Activated CD4-positive, CD25-positive, alpha-beta regulatory T cell treated with anti-CD3 and anti-CD28 coated beads, Interleukin-2, amount 50 U/mL, for 16 hours (primary cell): ENCODE results near the gene TUBB2A.
A peak's percentile ranks its signal among the peaks of the same experiment; 100 is the strongest.
"Not testable (repeated sequence)": the region's sequence is repeated elsewhere in the genome, so short reads cannot be mapped to it uniquely, and the experiment has no call there.

Experiments used
- DNase-seq: peaks from one replicate; pipeline ENCODE4 v3.0.0-alpha.2; 2020; ENCODE audit warnings: low read depth, low spot score

The TUBB2A gene

GRCh38 chr6:3181105-3181504, 23.8 kb upstream of the TUBB2A start:
- no peak for DNase-seq

- not testable (repeated sequence) for DNase-seq
These were observed 22.6 kb upstream of the TUBB2A start for GRCh38 chr6:3179945-3180344.

- not testable (repeated sequence) for DNase-seq
These were observed 21.3 kb upstream of the TUBB2A start for GRCh38 chr6:3178666-3179065.

- DNase-seq, result no peak
These were observed 19.4 kb upstream of the TUBB2A start for GRCh38 chr6:3176562-3177355.

- no peak for DNase-seq
These were observed 18.5 kb upstream of the TUBB2A start for GRCh38 chr6:3175715-3176402.

GRCh38 chr6:3173636-3174089, 16.3 kb upstream of the TUBB2A start:
- DNase-seq, result not testable (repeated sequence)

GRCh38 chr6:3172789-3173188, 15.4 kb upstream of the TUBB2A start:
- DNase-seq, result not testable (repeated sequence)

- not testable (repeated sequence) for DNase-seq
These were observed 14.2 kb upstream of the TUBB2A start for GRCh38 chr6:3171313-3172175.

- DNase-seq, result not testable (repeated sequence)
These were observed 13.3 kb upstream of the TUBB2A start for GRCh38 chr6:3170676-3171075.

- DNase-seq, result not testable (repeated sequence)
These were observed 10.7 kb upstream of the TUBB2A start for GRCh38 chr6:3168046-3168445.

- not testable (repeated sequence) for DNase-seq
These were observed 9.3 kb upstream of the TUBB2A start for GRCh38 chr6:3166535-3167225.

GRCh38 chr6:3165631-3166534, 8.5 kb upstream of the TUBB2A start:
- no peak for DNase-seq

GRCh38 chr6:3164388-3164787, 7.0 kb upstream of the TUBB2A start:
- no peak for DNase-seq

- DNase-seq, result no peak
These were observed 5.9 kb upstream of the TUBB2A start for GRCh38 chr6:3163248-3163594.

GRCh38 chr6:3162565-3163247, 5.4 kb upstream of the TUBB2A start:
- no peak for DNase-seq

GRCh38 chr6:3162067-3162497, 4.7 kb upstream of the TUBB2A start:
- no peak for DNase-seq

- DNase-seq, result peak; percentile 48
These were observed 2.7 kb upstream of the TUBB2A start for GRCh38 chr6:3159805-3160781.
